Neural progenitor cell (in vitro differentiated cells): ENCODE results near the gene HABP2.

Experiments
- EZH2 ChIP-seq: fragments of 200-600 bp; sonication (generic); IDR thresholded peaks from 2 replicates; pipeline ENCODE4 v1.6.1; 2017; ENCODE audit warnings: antibody characterized with exemption, mild to moderate bottlenecking, moderate library complexity
- EZH2phosphoT487 ChIP-seq: fragments of 200-600 bp; sonication (generic); IDR thresholded peaks from 2 replicates; pipeline ENCODE4 v1.6.1; 2017; ENCODE audit warnings: antibody characterized with exemption
- TF ChIP-seq, protein P1 (sequence below): fragments of 200-600 bp; sonication (generic); IDR thresholded peaks from 2 replicates; pipeline ENCODE4 v1.5.1; 2017; ENCODE audit warnings: antibody characterized with exemption, mild to moderate bottlenecking

DNA sequence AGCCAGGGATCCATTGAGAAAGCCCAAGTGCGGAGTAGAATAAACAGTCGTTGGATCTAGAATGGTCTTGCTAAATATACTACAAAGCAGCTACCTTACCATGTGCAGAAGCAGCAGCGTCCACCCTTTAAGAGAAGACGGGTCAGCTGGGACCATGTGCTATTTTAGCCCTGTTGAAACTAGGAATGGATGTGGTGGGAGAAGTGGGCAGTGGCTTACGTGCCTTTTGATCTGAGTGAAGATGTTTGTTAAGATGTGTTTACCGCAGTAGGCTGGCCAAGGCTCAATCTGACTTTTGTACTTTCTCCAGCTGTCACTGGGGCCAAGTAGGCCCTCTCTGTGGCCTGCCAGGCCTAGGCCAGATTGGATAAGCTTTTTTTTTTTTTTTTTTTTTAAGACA is 9.2 kb downstream of the HABP2 start:
- TF ChIP-seq, protein P1, sequence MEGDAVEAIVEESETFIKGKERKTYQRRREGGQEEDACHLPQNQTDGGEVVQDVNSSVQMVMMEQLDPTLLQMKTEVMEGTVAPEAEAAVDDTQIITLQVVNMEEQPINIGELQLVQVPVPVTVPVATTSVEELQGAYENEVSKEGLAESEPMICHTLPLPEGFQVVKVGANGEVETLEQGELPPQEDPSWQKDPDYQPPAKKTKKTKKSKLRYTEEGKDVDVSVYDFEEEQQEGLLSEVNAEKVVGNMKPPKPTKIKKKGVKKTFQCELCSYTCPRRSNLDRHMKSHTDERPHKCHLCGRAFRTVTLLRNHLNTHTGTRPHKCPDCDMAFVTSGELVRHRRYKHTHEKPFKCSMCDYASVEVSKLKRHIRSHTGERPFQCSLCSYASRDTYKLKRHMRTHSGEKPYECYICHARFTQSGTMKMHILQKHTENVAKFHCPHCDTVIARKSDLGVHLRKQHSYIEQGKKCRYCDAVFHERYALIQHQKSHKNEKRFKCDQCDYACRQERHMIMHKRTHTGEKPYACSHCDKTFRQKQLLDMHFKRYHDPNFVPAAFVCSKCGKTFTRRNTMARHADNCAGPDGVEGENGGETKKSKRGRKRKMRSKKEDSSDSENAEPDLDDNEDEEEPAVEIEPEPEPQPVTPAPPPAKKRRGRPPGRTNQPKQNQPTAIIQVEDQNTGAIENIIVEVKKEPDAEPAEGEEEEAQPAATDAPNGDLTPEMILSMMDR: no peak
- TF ChIP-seq EZH2 (no peak), EZH2phosphoT487 (no peak)
